NT2/D1 (cell line): Measurements from ENCODE around the gene BCL2.

Source experiments
- SUZ12 ChIP-seq: IDR thresholded peaks from 2 replicates; pipeline ENCODE4 v1.6.1; 2011; ENCODE audit not compliant: insufficient read length, insufficient read depth; ENCODE audit errors: extremely low read depth
- ZNF274 ChIP-seq: IDR thresholded peaks from 2 replicates; pipeline ENCODE4 v1.6.1; 2011; ENCODE audit warnings: mild to moderate bottlenecking, low read depth, low read length

DNA sequence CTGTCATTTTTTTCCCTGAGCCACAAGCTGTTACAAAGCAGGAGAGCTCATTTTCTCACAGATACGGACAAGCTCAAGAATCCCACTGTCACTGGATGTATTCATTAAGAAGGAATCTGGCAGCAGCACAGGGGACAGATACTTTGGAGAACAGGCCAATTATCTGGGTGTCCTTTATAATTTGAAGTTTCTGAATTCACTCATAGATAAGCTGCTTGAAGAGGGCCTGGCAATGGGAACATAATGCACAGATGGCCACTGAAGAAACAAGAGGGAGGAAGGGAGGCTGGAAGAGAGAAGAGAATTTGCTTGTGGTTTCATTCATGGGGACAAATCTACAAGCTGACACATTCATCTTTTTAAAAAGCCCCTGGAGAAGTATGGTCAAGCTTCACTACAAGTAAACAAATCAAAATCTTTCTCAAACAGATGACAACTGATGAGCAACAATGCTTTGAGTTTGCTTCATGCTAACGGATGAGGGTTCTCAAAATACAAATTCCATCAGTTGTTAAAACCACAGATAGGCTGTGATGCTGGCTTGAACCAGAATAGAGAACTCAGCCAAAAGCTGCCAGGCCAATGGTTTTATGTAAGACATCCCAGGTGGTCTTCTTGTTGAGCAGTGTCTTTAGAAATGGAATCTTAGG, 11.9 kb downstream of the BCL2 start:
- no peak for TF ChIP-seq SUZ12
- no peak for TF ChIP-seq ZNF274
